ENCODE results near the gene PPP3R1.

- no peak for TF ChIP-seq EZH2 (IDR thresholded peaks at IDR 0.05; ENCODE audit: low read length)
- no peak for TF ChIP-seq CTCF (optimal IDR thresholded peaks at IDR 0.05 in 1 of 3, IDR thresholded peaks at IDR 0.05 in 1 of 3, conservative IDR thresholded peaks at IDR 0.05 in 1 of 3; ENCODE audit: extremely low read depth in 1 of 3, insufficient read depth in 2 of 3, low read length in 3 of 3)
Measured at GRCh38 chr2:68193787-68194372, 58.5 kb downstream of the PPP3R1 start.

Measured in keratinocyte (primary cell).